HG02981 (cell line): ENCODE data around the gene ACSF3.
"Not testable (repeated sequence)": the region's sequence is repeated elsewhere in the genome, so short reads cannot be mapped to it uniquely, and the experiment has no call there.

Experiments used
- ATAC-seq: cut with Tn5 transposase; IDR thresholded peaks from one replicate; pipeline ENCODE4 v1.9.1; 2021; ENCODE audit warnings: mild to moderate bottlenecking, moderate library complexity; ENCODE audit not compliant: unreplicated experiment

ACSF3 gene

DNA sequence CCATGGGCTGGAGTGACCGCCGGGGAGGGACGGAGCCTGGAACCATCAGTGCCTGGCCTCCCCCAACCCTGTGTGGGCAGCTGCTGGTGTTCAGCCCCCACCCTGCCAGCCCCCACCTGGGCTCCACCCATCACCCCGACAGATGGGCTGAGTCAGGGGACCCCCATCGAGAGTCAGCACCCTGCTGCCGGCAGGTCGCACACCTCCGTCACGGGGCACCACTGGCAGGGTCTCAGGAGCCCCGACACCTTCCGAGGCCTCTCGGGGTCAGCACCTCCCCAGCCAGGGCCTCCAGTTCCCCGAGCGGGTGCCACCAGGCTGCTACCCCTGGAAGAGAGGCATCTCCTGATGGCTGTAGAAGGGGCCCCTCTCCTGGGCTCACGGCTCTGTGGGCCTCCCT is 38.3 kb upstream of the ACSF3 start:
- ATAC-seq, result no peak

GRCh38 chr16:89055894-89056555 is 37.6 kb upstream of the ACSF3 start:
- no peak for ATAC-seq

DNA sequence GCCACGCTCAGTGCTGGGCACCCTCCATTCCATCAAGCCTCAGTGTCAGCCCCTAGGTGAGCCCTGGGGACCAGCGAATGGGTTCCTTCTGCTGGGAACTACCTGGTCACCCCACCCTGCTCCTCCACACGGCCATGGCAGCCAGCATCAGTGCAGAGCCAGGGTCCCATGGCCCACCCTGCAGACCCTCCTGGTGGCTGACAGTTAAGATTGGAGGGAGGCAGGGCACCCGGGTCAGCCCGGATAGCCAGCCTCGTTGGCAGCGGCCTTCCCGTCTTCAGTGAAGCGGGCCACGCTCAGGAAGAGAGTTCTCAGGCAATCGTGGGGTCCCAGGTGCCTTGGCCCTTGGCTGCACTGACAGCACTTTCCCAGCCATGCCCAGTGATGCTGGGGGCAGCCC is 37.1 kb upstream of the ACSF3 start:
- no peak for ATAC-seq

DNA sequence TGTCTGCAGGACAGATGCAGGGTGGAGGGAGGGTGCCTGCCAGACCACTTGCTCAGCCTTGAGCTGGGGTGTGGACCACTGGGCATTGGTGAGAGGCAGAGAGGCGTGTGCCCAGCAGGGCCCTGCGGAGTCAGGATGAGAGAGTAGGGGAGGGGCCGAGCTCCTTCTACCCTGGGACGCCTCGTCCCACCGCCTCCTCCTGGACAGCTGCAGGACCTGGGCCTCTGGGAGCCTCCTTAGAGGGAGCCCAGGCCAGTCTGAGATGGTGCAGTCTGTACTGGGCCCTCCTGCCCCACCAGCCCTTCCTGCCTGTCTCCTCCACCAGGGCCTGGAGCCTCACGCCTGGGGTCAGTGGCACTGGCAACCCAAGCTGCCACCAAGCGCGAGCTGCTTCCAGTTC is 35.9 kb upstream of the ACSF3 start:
- no peak for ATAC-seq

DNA sequence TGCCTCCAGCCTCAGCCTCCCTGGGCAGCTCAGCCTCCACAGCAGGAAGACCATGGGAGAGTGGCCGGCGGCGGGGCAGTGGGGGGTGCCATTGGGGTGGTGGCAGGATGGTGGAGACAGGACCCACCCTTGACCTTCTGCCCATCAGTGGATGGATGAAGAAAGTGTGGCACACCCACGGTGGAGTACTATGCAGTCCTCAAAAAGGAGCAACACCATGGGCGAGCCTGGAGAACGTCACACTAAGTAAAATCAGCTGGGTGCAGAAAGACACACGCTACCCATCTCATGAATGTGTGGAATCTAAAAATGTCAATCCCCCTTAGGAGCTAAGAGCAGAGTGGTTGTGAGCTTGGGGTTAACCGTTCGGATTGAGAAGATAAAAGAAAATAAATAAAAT is 34.8 kb upstream of the ACSF3 start:
- no peak for ATAC-seq

DNA sequence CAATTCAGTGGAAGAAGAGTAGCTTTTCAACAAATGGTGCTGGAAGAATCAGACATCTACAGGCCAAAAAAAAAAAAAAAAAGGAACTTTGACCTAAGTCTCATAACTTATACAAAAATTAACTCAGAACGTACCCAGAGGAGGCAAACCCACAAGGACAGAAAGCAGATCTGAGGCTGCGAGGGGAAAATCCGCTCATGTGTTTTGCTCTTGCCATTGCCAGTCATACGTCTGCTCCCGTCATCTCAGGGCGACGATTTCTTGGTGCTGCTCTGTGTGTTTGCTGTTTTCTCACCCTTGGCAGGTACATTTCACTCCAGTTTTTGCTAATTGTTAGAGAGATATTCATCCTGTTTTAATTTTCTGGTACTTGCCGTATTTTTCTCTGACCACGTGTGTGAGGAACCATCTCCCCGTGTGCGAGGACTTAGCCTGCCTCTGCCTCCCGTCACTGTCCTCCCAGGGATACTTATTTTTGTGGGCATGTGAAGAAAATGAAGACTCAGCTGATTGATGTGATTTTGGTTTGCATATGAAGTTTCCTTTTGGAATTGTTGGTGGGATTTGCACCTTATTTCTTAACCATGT is 33.4 kb upstream of the ACSF3 start:
- no peak for ATAC-seq

- ATAC-seq, result no peak
Observed at GRCh38 chr16:89061086-89061485, 32.6 kb upstream of the ACSF3 start.

- no peak for ATAC-seq
Observed at GRCh38 chr16:89061590-89062380, 31.9 kb upstream of the ACSF3 start.

- ATAC-seq, result no peak
Observed at GRCh38 chr16:89062389-89063345, 31.0 kb upstream of the ACSF3 start.

- no peak for ATAC-seq
Observed at GRCh38 chr16:89063768-89064320, 29.8 kb upstream of the ACSF3 start.

DNA sequence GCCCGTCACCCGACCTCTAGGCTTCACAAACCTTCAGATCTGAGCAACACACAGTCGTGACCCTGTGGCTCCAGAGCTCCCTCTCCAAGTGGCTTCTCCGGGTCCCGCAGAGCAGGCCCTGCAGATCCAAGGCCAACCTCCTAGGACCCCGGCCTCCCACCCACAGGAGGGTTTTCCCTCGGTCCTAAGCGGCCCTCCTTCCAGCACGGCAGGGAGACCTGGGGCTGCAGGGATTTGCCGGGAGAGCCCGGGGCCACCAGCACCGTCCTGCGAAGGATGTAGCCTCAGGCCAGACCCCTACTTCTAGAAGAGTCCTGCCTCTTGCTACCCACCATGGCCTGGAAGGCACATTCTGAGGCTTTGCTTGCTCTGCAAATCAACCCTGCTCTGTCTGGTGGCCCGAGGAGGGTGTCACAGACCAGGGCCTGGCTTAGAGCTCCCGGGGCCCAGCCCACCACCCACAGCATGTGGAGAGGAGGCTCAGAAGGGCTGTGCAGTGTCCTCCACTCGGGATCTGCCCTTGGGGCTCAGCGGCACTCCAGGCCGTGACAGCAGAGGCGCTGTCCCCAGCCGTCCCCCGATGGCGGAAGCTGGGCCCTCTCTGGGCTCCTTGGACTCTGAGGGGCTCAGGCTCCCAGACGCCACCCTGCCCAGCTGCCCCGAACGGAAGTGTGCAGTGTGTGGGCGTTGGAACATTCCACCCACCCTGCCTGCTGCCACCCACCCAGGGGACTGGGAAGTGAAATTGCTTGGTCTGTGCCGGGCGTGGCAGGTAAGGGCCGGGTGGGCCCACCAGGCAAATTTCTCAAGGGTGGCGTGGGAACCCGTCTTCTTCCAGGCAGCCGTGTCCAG is 28.8 kb upstream of the ACSF3 start:
- no peak for ATAC-seq

GRCh38 chr16:89065458-89065822 is 28.2 kb upstream of the ACSF3 start:
- no peak for ATAC-seq

- ATAC-seq, result no peak
Observed at GRCh38 chr16:89066721-89067120, 26.9 kb upstream of the ACSF3 start.

- no peak for ATAC-seq
Observed at GRCh38 chr16:89067677-89068443, 25.8 kb upstream of the ACSF3 start.

DNA sequence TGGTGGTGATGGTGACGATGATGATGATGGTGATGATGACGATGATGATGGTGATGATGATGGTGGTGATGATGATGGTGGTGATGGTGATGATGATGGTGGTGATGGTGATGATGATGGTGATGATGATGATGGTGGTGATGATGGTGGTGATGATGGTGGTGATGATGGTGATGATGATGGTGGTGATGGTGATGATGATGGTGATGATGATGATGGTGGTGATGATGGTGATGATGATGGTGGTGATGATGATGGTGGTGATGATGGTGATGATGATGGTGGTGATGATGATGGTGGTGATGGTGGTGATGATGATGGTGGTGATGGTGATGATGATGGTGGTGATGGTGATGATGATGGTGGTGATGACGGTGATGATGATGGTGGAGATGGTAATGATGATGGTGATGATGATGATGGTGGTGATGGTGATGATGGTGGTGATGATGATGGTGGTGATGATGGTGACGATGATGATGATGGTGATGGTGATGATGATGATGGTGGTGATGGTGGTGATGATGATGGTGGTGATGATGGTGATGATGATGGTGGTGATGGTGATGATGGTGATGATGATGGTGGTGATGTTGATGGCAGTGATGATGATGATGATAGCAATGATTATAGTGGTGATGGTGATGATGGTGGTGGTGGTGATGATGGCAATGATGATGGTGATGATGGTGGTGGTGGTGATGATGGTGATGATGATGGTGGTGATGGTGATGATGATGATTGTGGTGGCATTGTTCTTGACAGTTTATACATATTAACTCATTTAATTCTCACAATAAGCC is 24.6 kb upstream of the ACSF3 start:
- ATAC-seq, result not testable (repeated sequence)

DNA sequence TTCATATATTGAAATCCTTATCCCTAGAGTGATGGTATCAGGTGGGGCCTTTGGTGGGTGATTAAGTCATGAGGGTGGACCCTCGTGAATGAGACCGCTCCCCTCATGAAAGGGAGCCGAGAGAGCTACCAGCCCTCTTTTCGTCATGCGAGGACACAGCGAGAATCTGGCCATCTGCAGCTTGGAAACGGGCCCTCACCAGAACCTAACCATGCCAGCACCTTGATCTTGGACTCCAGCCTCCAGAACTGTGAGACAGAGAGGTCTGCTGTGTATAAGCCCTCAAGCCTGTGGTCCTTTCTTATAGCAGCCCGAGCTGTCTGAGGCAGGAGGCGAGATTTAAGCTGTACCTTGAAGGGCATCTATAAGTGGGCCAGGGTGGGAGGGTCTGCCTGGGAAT is 23.7 kb upstream of the ACSF3 start:
- ATAC-seq, result no peak

- ATAC-seq, result no peak
Observed at GRCh38 chr16:89070590-89070989, 23.1 kb upstream of the ACSF3 start.
